DMS53 (cell line): Measurements from ENCODE around the gene SSR2.

Source experiments
- DNase-seq: peaks from one replicate; lab custom pipeline; 2025; lab: John Stamatoyannopoulos, UW

SSR2 gene

DNA sequence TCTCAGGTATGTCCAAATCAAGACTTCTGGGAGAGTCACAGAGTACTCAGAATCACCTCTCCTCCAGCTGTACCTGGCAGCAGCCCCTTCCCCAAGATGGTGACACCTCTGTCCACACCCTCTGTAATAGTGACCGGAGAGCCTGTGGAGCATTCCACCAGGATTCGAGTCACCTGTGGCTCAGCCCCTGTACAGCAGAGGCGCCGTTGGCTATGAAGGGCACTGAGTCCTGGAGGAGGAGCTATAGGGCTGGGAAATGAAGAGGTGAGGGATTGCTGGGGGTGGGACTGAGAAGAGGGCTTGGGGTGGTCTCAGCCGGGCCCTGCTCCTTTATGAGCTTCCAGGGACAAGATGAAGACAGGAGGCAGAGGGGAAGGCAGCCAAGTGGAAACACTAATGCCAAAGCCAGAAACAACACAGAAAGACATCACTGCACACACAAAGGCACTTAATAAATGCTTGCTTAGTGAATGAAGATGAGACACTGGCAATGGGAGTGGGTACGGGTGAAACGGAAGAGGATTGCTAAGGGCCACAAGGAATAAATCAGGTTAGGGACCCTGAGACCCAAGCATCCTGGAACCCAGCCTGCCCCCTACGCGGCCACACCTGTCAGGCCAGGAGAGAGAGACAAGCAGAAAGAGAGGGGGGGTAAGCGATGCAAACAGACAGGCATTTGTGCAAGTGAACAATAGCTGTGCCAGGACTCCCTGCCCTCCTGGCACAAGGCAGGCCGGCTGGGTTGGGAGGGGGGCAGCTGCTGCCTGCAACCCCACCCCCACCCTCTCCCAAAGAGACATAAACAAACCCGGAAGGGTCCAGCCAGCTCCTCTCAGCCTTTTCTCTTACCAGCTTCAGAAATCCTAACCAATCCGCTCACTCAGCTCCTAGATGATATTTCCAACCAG, 46.3 kb downstream of the SSR2 start:
- DNase-seq: no peak

DNA sequence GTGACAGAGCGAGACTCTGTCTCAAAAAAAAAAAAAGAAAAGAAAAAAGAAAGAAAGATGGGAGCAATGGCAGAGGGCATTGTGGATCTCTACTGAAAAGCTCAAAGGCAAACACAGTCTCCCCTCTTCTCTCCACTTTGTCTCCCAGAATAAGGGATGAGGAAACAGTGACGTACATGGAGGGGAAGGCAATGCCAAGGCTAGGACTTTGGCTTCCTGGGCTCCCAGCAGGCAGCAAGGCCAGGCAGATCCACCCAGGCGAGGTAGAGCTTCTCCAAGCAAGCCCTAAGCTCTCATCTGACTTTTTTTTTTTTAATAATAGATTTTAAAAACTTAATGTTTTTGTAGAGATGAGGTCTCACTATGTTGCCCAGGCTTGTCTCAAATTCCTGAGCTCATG, 47.0 kb downstream of the SSR2 start:
- DNase-seq: no peak

DNA sequence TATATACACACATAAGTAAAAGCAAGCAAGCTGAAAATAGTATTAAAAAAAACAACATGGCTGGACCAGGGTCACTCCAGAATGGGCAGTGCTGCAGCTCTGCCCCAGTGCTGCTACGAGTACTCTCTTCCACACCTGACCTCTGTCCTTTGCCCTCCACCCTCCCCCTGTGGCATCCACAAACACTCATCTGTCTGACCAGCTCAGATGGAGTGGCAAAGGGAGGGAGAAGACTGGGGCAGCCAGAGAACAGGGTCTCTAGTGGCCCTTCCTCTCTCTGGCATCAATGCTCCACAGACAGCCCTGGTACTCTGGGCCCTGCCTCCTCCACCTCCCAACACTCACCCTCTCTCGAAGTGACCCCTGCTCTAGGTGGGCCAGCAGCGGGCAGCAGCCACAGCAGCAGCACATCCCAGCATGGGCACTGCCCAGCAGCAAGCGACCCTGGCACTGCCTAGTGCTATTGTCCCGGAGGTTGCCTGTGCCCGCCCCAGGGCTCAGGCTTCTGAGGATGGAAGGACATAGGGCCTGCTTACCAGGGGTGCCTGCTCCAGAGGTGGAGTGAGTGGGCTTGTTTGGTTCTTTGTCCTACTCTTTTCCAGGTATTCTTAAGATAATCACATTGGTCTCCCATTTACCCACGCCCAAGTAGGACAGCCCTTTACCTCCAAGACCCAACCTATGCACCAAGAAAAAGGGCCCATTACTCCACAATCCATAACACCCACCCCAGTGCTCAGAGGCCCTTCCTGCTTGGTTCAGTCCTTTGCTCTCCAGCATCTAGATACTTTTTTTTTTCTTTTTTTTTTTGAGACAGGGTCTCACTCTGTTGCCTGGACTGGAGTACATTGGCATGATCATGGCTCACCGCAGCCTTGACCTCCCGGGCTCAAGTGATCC, 48.6 kb downstream of the SSR2 start:
- no peak for DNase-seq

DNA sequence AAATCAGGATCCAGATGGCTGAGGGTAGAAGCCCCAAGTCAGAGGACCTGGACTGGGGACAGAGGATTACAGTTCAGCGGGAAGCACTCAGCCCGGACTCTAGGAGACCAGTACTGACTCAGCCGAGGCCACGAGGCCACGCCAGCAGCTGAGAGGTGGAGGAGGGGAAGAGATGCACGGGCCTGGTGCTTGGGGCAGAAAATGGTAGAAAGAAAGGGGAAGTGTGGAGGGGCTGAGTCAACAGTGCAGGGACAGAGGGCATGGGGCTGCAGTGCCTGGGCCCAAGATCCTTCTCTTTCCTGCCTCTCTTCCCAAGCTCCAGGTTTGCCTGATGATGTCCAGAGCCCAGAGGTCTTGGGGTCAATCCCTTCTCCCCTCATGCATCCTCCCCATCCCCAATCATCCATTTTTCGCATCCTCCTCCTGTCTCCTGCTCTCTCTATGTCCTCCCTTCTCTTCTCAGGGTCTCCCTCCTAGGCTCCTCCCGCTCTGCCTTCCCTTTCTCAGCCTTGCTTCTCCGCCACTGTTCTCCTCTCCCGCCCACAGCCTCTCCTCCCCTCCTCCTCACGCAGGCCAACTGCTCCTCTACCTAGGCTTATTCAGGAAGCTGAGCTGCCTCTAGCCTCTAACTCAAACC, 50.1 kb downstream of the SSR2 start:
- no peak for DNase-seq

GRCh38 chr1:155969377-155969791, 51.4 kb downstream of the SSR2 start:
- no peak for DNase-seq

DNA sequence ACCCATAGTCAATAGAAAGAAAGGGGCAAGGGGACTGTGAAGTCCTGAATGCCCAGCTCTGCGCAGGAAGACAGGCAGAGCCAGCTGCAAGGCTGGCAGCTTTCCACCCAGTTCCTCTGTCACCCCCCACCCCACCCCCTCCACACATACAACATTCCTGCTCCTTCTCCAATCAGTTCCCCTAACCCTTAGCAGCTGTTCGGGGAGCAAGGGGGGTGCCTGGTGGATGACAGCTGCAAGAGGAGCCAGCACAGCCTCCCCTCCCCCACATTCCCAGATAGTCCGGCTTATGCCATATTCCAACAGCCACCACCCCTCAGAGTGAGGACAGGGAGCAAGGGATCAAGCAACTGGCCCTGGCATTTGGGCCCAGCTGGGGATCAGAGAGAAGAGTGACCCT, 52.1 kb downstream of the SSR2 start:
- DNase-seq: no peak

DNA sequence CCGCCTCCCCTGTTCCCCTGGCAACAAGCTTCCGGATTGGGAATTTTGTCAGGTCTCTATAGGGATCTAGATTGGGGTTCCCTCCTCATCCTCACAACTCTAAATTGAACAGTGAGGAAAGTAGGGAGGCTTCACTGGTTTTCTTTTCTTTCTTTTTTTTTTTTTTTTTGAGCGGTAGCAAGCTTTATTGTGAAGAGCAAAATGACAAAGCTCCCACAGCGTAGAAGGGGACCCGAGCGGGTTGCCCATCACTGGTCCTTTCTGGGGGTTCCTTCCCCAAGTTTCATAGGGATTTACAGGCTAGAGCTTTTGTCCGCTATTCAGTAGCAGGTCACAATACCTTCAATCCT, 52.7 kb downstream of the SSR2 start:
- DNase-seq: no peak

DNA sequence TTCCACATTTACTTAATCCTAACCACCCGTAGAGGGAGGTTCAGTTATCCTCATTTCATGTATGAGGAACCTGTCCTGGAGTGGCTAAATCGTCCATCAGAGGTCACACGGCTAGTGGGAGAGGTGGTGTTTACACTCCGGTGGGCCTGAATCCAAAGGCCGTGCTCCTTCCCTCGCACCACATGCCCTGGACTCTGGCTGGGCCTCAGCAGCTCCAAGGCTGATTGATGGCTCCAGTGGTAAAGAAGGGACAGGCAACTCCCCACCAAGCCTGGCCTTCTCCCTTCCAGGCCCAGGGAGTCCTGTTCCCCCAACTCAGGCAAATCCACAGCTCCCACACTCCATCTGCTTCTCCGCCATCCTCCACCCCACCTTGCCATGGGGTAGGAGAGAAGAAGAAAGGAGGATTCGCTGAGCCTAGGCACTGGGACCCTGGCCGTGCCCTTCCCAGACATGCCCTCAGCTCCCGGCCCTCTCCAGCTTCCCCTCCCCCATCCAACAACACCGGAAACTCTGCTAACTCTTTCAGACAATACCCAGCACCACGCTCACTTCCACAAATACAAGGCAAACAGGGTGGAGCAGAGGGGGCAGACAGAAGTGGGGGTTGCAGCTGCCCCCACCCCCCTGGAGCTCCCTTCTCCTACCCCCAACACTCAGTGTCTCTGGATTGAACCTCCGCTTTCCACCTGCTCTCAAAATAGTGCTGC, 53.3 kb downstream of the SSR2 start:
- no peak for DNase-seq

GRCh38 chr1:155966750-155967149, 54.0 kb downstream of the SSR2 start:
- DNase-seq: no peak

DNA sequence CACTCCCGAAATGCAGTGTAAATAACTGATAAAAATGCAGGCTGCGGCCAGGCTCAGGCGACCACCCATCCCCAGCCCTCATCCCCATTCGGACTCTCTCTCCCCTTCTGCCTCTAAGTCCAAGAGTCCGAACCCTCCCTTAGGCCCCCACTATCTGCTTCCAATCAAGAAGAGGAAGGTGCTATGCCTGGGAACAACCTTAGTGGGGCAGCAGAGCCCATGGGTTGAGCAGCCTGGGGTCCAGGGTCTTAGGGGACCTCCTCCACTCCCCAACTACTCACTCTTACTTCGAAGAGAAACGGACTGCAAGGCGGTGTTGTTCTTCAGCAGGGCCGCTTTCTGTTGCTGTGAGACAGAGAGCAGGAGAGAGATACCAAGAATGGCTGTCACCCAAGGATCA, 54.6 kb downstream of the SSR2 start:
- no peak for DNase-seq

DNA sequence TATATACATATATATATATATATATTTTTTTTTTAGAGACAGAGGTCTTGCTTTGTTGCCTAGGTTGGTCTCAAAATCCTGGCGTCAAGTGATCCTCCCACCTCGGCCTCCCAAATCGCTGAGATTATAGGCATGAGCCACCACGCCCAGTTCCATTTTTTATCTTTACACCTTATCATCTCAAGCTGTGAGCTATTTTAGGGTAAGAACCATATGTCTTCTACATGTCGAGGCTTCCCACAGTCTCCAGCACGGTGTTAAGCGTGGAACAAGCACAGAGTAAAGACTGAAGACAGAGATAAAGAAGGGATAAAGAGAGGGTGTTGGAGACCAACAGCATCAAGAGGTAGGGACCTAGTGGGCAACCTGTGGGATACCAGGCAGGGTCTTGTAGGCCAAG, 56.6 kb downstream of the SSR2 start:
- no peak for DNase-seq

GRCh38 chr1:155962599-155963211, 58.0 kb downstream of the SSR2 start:
- DNase-seq: no peak

DNA sequence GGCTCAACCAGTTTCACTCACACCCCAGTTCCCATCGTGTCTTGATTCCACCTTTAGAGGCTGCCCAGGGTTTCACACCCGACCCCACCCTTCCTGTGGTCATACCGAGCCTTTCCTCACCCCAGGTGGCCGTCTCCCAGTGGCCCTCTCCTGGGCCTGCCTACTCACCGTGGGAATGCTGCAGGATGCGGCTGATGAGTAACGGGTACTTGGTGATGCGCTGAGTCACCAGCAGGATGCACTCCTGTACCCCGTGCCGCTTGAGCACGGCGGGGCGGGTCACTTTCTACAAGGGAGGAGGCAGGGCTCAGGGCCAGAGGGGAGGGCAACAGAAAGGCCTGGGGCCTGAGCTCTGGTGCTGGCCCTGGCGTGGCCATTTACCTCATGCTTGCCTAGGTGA, 58.8 kb downstream of the SSR2 start:
- DNase-seq: peak; percentile 80

GRCh38 chr1:155960081-155960745, 60.5 kb downstream of the SSR2 start:
- DNase-seq: no peak
